K562 (cell line): ENCODE data around the gene WDR45B. TPM values are rescaled to one million over a fixed set of nuclear protein-coding genes. Genes with fewer than 3 reads are reported as not detected.
A peak's percentile ranks its signal among the peaks of the same experiment; 100 is the strongest.

ENCODE experiments used
- ARHGAP35 ChIP-seq: fragments of 450-650 bp; IDR thresholded peaks from 2 replicates; pipeline ENCODE4 v1.6.1; 2018; ENCODE audit not compliant: partially characterized antibody
- BCL6 ChIP-seq: fragments of 250-450 bp; sonication (Bioruptor Pico); IDR thresholded peaks from 2 replicates; pipeline ENCODE4 v1.4.0; 2020
- GATAD2A ChIP-seq: fragments of 450-650 bp; IDR thresholded peaks from 2 replicates; pipeline ENCODE4 v1.6.1; 2017
- KAT7 ChIP-seq: sonication (generic); formaldehyde crosslinking; IDR thresholded peaks from 2 replicates; pipeline ENCODE4 v1.8.0; 2022; ENCODE audit warnings: missing genetic modification reagents, mild to moderate bottlenecking, borderline replicate concordance
- KLF13 ChIP-seq: fragments of 450-650 bp; IDR thresholded peaks from 2 replicates; pipeline ENCODE4 v1.6.1; 2016; ENCODE audit warnings: missing genetic modification characterization, low read depth, mild to moderate bottlenecking, missing compliant biosample characterization, moderate library complexity, borderline replicate concordance
- POLR2AphosphoS2 ChIP-seq: IDR thresholded peaks from 2 replicates; pipeline ENCODE4 v1.6.1; 2012; ENCODE audit warnings: low read length, improper control_type of control experiment
- RBM25 ChIP-seq: fragments of 200-400 bp; formaldehyde crosslinking; IDR thresholded peaks from 2 replicates; pipeline ENCODE4 v1.6.1; 2018; ENCODE audit warnings: low read length, low read depth, moderate library complexity; ENCODE audit not compliant: severe bottlenecking
- SAFB ChIP-seq: fragments of 200-400 bp; formaldehyde crosslinking; IDR thresholded peaks from 2 replicates; pipeline ENCODE4 v1.6.1; 2017; ENCODE audit warnings: low read depth, low read length, borderline replicate concordance
- SMARCA5 ChIP-seq: fragments of 450-650 bp; IDR thresholded peaks from 2 replicates; pipeline ENCODE4 v1.6.1; 2016
- SREBF2 ChIP-seq: sonication (generic); formaldehyde crosslinking; IDR thresholded peaks from 2 replicates; pipeline ENCODE4 v1.4.0; 2020; ENCODE audit warnings: mild to moderate bottlenecking, missing genetic modification reagents
- ZNF232 ChIP-seq: sonication (generic); formaldehyde crosslinking; IDR thresholded peaks from 2 replicates; pipeline ENCODE4 v1.8.0; 2022; ENCODE audit warnings: mild to moderate bottlenecking, missing genetic modification reagents
- ZNF282 ChIP-seq: sonication (generic); formaldehyde crosslinking; IDR thresholded peaks from 2 replicates; pipeline ENCODE4 v1.8.1; 2023; ENCODE audit warnings: missing genetic modification reagents
- ZNF561 ChIP-seq: fragments of 450-650 bp; formaldehyde crosslinking; conservative IDR thresholded peaks from 2 replicates; pipeline ENCODE4 v1.4.0; 2020; ENCODE audit warnings: mild to moderate bottlenecking, moderate library complexity
- polyA plus RNA-seq, 8 experiments: library from polyadenylated mRNA; depleted of rRNA in 4 of 8; stranded (reverse) in 5 of 8; unstranded in 3 of 8; fragments of >200 nt; fragmentation: Nextera tagmentation in 2 of 8; fragmentation: Illumina TruSeq in 1 of 8; extraction: Ambion mirVana in 2 of 8; extraction: Trizol in 1 of 8; gene quantifications; 2 replicates each; pipeline versions ENCODE4 v1.2.1 to v1.2.3, GENCODE V29; 2011 to 2014; ENCODE audit warnings: inconsistent platforms in 1 of 8, missing spikeins in 1 of 8
- total RNA-seq, 7 experiments: library from RNA; depleted of rRNA in 6 of 7; stranded (reverse); fragments of >200 nt in 6 of 7; fragmentation: Illumina TruSeq in 2 of 7; extraction: Trizol in 2 of 7; gene quantifications; 2 replicates each; pipeline versions ENCODE4 v1.2.1 to v1.2.3, GENCODE V29; 2011 to 2021; ENCODE audit warnings: low replicate concordance in 1 of 7
- TF ChIP-seq, protein P1 (sequence below): fragments of 250-450 bp; sonication (Bioruptor Pico); IDR thresholded peaks from 2 replicates; pipeline ENCODE4 v1.8.0; 2021; ENCODE audit warnings: borderline replicate concordance, mild to moderate bottlenecking, moderate library complexity; ENCODE audit not compliant: poor library complexity, severe bottlenecking
- TF ChIP-seq, protein P2 (sequence below): fragments of 450-650 bp; IDR thresholded peaks from 2 replicates; pipeline ENCODE4 v1.6.1; 2018; ENCODE audit not compliant: partially characterized antibody
- TF ChIP-seq, protein P3 (sequence below): fragments of 450-650 bp; formaldehyde crosslinking; IDR thresholded peaks from 2 replicates; pipeline ENCODE4 v1.4.0; 2020; ENCODE audit warnings: mild to moderate bottlenecking, moderate library complexity
- TF ChIP-seq, protein P4 (sequence below): sonication (generic); formaldehyde crosslinking; IDR thresholded peaks from 2 replicates; pipeline ENCODE4 v1.8.1; 2023; ENCODE audit warnings: mild to moderate bottlenecking, missing genetic modification reagents, moderate library complexity

Gene WDR45B
- total and polyA plus RNA-seq, 9 of the 15 experiments (the other 6 are each of a cell fraction or from before 2014, with no cell fraction given) = 0.72 to 74.4 (median 35.9) TPM

DNA sequence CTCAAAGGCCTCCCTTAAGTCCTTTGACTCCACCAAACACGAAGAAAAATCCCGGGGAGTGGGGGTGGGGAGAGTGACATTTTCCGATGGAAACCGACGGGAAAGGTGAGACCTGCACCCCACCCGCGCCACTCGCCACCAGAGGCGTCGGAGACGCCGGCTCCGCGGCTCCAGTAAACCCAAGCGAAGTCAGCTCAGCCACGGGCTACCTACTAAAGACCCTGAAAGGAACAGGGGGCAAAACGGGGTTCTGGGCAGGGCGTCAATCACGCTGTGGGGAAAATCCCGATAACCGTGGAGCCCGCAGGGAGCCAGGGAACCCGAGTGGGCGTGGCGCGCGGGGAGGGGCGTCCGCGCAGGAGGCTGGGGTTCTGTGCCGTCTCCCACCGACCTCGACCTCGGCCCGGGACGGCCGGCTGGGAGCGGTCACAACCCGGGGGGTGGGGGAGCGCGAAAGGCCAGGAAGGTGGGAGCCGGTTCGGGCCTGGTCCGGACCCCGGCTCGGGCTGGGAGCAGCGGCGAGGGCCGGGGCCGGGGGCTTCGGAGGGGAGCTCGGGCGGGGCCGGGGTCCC, 565 bp downstream of the WDR45B start (continued):
- TF ChIP-seq ZNF561 (CRISPR knock-in tag) (no peak), SAFB (no peak), ZNF232 (CRISPR knock-in tag) (0 out of 2 replicates have a peak, but pooled peaks have one; percentile 50), SREBF2 (CRISPR knock-in tag) (no peak), RBM25 (no peak), SMARCA5 (no peak), GATAD2A (0 out of 2 replicates have a peak, but pooled peaks have one; percentile 42), KAT7 (CRISPR knock-in tag) (peak; percentile 80), ARHGAP35 (no peak), KLF13 (tag) (peak; percentile 61; the same call in 1 of the 2 replicates), ZNF282 (CRISPR knock-in tag) (no peak), POLR2AphosphoS2 (no peak), BCL6 (CRISPR knock-in tag) (no peak)
- TF ChIP-seq, protein P1, sequence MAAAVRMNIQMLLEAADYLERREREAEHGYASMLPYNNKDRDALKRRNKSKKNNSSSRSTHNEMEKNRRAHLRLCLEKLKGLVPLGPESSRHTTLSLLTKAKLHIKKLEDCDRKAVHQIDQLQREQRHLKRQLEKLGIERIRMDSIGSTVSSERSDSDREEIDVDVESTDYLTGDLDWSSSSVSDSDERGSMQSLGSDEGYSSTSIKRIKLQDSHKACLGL (CRISPR knock-in tag) = no peak
- TF ChIP-seq, protein P2, sequence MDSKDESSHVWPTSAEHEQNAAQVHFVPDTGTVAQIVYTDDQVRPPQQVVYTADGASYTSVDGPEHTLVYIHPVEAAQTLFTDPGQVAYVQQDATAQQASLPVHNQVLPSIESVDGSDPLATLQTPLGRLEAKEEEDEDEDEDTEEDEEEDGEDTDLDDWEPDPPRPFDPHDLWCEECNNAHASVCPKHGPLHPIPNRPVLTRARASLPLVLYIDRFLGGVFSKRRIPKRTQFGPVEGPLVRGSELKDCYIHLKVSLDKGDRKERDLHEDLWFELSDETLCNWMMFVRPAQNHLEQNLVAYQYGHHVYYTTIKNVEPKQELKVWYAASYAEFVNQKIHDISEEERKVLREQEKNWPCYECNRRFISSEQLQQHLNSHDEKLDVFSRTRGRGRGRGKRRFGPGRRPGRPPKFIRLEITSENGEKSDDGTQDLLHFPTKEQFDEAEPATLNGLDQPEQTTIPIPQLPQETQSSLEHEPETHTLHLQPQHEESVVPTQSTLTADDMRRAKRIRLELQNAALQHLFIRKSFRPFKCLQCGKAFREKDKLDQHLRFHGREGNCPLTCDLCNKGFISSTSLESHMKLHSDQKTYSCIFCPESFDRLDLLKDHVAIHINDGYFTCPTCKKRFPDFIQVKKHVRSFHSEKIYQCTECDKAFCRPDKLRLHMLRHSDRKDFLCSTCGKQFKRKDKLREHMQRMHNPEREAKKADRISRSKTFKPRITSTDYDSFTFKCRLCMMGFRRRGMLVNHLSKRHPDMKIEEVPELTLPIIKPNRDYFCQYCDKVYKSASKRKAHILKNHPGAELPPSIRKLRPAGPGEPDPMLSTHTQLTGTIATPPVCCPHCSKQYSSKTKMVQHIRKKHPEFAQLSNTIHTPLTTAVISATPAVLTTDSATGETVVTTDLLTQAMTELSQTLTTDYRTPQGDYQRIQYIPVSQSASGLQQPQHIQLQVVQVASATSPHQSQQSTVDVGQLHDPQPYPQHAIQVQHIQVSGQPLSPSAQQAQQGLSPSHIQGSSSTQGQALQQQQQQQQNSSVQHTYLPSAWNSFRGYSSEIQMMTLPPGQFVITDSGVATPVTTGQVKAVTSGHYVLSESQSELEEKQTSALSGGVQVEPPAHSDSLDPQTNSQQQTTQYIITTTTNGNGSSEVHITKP = no peak
- TF ChIP-seq, protein P3, sequence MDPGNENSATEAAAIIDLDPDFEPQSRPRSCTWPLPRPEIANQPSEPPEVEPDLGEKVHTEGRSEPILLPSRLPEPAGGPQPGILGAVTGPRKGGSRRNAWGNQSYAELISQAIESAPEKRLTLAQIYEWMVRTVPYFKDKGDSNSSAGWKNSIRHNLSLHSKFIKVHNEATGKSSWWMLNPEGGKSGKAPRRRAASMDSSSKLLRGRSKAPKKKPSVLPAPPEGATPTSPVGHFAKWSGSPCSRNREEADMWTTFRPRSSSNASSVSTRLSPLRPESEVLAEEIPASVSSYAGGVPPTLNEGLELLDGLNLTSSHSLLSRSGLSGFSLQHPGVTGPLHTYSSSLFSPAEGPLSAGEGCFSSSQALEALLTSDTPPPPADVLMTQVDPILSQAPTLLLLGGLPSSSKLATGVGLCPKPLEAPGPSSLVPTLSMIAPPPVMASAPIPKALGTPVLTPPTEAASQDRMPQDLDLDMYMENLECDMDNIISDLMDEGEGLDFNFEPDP = no peak
- TF ChIP-seq, protein P4, sequence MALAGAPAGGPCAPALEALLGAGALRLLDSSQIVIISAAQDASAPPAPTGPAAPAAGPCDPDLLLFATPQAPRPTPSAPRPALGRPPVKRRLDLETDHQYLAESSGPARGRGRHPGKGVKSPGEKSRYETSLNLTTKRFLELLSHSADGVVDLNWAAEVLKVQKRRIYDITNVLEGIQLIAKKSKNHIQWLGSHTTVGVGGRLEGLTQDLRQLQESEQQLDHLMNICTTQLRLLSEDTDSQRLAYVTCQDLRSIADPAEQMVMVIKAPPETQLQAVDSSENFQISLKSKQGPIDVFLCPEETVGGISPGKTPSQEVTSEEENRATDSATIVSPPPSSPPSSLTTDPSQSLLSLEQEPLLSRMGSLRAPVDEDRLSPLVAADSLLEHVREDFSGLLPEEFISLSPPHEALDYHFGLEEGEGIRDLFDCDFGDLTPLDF (CRISPR knock-in tag) = no peak
